ENCODE data around the gene APLF. TPM values are rescaled to one million over a fixed set of nuclear protein-coding genes. Genes with fewer than 3 reads are reported as not detected.

The APLF gene
- total and polyA plus RNA-seq, 2 experiments from 2014 or later = 3.0 to 3.7 TPM

DNA sequence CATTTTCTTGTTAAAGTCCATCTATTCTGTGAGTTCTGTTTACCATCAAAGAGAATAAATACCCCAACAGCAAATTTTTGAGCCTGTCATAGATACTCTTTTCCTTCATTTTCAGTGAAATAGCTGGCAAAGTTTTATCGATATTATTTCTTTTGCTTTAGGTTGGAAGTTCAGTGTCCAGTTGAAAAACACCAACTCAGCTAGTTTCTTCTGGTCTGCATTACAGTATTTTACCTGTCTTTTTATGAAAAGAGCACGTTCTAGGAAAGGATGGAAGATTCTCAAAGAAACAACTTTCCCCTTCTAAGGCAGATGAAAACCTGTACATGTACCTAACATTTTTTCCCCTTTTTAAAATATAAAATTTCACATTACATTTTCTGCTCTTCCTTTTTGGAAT lies 95.5 kb downstream of the APLF start:
- Mint-ChIP-seq H3K9me3 (no peaks in the 10 kb centered on the region), H3K4me3 (no peak overlapping the region), H3K4me1 (no peaks in the 10 kb centered on the region), H3K27me3 (ENCODE audit: insufficient read depth, low read depth, poor library complexity) (no peaks in the 10 kb centered on the region), H3K36me3 (ENCODE audit: low read depth) (no peaks in the 10 kb centered on the region), H3K27ac (no peak overlapping the region)
- H3K4me1 ChIP-seq (ENCODE audit: insufficient read depth) = no peaks in the 10 kb centered on the region
- no peaks in the 10 kb centered on the region for H3K9me2 ChIP-seq (ENCODE audit: insufficient read depth)
- no peak for DNase-seq (ENCODE audit: low spot score)
- no peak overlapping the region for H3K4me3 ChIP-seq
- H3K79me2 ChIP-seq (replicated peaks; ENCODE audit: insufficient read depth) = no peaks in the 10 kb centered on the region
- H3K4me2 ChIP-seq = no peak overlapping the region
- H4K20me1 ChIP-seq (replicated peaks; ENCODE audit: insufficient read depth) = no peaks in the 10 kb centered on the region
- no peaks in the 10 kb centered on the region for H3F3A ChIP-seq (replicated peaks; ENCODE audit: low read depth)
- no peak overlapping the region for H3K27ac ChIP-seq (ENCODE audit: low read depth)
- H3K27me3 ChIP-seq (ENCODE audit: insufficient read depth) = no peaks in the 10 kb centered on the region
- no peak overlapping the region for H2AFZ ChIP-seq
- TF ChIP-seq ZNF114 (CRISPR knock-in tag; IDR thresholded peaks at IDR 0.05) (no peak), NANOG (IDR thresholded peaks at IDR 0.05; ENCODE audit: borderline replicate concordance) (no peak), EZH2 (IDR thresholded peaks at IDR 0.05; ENCODE audit: low read depth, unreplicated experiment) (no peak), JUNB (IDR thresholded peaks at IDR 0.05; ENCODE audit: unreplicated experiment) (no peak), ZNF331 (CRISPR knock-in tag; IDR thresholded peaks at IDR 0.05; ENCODE audit: low read depth) (no peak), STAT1 (IDR thresholded peaks at IDR 0.05; ENCODE audit: unreplicated experiment) (no peak), EZH2phosphoT487 (IDR thresholded peaks at IDR 0.05; ENCODE audit: unreplicated experiment) (no peak), POLR2AphosphoS5 (IDR thresholded peaks at IDR 0.05; ENCODE audit: low read depth) (no peak)
- TF ChIP-seq, protein P1, sequence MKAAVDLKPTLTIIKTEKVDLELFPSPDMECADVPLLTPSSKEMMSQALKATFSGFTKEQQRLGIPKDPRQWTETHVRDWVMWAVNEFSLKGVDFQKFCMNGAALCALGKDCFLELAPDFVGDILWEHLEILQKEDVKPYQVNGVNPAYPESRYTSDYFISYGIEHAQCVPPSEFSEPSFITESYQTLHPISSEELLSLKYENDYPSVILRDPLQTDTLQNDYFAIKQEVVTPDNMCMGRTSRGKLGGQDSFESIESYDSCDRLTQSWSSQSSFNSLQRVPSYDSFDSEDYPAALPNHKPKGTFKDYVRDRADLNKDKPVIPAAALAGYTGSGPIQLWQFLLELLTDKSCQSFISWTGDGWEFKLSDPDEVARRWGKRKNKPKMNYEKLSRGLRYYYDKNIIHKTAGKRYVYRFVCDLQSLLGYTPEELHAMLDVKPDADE (IDR thresholded peaks at IDR 0.05) = no peak
- TF ChIP-seq, protein P2, sequence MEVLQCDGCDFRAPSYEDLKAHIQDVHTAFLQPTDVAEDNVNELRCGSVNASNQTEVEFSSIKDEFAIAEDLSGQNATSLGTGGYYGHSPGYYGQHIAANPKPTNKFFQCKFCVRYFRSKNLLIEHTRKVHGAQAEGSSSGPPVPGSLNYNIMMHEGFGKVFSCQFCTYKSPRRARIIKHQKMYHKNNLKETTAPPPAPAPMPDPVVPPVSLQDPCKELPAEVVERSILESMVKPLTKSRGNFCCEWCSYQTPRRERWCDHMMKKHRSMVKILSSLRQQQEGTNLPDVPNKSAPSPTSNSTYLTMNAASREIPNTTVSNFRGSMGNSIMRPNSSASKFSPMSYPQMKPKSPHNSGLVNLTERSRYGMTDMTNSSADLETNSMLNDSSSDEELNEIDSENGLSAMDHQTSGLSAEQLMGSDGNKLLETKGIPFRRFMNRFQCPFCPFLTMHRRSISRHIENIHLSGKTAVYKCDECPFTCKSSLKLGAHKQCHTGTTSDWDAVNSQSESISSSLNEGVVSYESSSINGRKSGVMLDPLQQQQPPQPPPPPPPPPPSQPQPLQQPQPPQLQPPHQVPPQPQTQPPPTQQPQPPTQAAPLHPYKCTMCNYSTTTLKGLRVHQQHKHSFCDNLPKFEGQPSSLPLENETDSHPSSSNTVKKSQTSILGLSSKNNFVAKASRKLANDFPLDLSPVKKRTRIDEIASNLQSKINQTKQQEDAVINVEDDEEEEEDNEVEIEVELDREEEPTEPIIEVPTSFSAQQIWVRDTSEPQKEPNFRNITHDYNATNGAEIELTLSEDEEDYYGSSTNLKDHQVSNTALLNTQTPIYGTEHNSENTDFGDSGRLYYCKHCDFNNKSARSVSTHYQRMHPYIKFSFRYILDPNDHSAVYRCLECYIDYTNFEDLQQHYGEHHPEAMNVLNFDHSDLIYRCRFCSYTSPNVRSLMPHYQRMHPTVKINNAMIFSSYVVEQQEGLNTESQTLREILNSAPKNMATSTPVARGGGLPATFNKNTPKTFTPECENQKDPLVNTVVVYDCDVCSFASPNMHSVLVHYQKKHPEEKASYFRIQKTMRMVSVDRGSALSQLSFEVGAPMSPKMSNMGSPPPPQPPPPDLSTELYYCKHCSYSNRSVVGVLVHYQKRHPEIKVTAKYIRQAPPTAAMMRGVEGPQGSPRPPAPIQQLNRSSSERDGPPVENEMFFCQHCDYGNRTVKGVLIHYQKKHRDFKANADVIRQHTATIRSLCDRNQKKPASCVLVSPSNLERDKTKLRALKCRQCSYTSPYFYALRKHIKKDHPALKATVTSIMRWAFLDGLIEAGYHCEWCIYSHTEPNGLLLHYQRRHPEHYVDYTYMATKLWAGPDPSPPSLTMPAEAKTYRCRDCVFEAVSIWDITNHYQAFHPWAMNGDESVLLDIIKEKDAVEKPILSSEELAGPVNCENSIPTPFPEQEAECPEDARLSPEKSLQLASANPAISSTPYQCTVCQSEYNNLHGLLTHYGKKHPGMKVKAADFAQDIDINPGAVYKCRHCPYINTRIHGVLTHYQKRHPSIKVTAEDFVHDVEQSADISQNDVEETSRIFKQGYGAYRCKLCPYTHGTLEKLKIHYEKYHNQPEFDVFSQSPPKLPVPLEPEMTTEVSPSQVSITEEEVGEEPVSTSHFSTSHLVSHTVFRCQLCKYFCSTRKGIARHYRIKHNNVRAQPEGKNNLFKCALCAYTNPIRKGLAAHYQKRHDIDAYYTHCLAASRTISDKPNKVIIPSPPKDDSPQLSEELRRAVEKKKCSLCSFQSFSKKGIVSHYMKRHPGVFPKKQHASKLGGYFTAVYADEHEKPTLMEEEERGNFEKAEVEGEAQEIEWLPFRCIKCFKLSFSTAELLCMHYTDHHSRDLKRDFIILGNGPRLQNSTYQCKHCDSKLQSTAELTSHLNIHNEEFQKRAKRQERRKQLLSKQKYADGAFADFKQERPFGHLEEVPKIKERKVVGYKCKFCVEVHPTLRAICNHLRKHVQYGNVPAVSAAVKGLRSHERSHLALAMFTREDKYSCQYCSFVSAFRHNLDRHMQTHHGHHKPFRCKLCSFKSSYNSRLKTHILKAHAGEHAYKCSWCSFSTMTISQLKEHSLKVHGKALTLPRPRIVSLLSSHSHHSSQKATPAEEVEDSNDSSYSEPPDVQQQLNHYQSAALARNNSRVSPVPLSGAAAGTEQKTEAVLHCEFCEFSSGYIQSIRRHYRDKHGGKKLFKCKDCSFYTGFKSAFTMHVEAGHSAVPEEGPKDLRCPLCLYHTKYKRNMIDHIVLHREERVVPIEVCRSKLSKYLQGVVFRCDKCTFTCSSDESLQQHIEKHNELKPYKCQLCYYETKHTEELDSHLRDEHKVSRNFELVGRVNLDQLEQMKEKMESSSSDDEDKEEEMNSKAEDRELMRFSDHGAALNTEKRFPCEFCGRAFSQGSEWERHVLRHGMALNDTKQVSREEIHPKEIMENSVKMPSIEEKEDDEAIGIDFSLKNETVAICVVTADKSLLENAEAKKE (CRISPR knock-in tag; IDR thresholded peaks at IDR 0.05) = no peak
- TF ChIP-seq, protein P3, sequence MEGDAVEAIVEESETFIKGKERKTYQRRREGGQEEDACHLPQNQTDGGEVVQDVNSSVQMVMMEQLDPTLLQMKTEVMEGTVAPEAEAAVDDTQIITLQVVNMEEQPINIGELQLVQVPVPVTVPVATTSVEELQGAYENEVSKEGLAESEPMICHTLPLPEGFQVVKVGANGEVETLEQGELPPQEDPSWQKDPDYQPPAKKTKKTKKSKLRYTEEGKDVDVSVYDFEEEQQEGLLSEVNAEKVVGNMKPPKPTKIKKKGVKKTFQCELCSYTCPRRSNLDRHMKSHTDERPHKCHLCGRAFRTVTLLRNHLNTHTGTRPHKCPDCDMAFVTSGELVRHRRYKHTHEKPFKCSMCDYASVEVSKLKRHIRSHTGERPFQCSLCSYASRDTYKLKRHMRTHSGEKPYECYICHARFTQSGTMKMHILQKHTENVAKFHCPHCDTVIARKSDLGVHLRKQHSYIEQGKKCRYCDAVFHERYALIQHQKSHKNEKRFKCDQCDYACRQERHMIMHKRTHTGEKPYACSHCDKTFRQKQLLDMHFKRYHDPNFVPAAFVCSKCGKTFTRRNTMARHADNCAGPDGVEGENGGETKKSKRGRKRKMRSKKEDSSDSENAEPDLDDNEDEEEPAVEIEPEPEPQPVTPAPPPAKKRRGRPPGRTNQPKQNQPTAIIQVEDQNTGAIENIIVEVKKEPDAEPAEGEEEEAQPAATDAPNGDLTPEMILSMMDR (conservative IDR thresholded peaks at IDR 0.05; ENCODE audit: low read depth in 2 of 2) = no peak
- no peaks in the 10 kb centered on the region for H3K36me3 ChIP-seq (ENCODE audit: insufficient read depth)
- ATAC-seq = no peak
